ENCODE results near the gene ATP23. TPM values are rescaled to one million over a fixed set of nuclear protein-coding genes. Genes with fewer than 3 reads are reported as not detected.

The ATP23 gene
- total RNA-seq, 2 donors from 2014 or later, result 3.6 to 5.4 TPM

DNA sequence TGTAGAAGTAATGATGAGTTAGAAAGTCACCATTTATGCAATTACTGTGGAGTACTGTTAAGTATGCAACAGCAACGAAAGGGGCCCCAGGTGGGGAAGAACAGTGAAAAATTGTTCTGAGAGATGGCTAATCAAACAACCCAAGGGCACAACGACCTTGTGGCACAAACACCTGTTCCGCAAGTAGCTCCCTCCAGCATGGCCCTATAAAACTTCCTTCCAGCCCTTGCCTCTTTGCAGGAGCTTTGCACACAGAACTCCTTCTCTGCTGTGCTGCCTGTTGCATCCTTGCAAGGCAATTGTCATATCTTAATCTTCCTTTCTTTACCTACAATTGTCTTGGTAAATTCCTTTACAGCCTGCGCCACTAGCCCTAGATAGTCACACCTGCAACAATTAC, 23.2 kb upstream of the ATP23 start:
- Histone ChIP-seq H3K36me3 (replicated peaks in 1 of 2; ENCODE audit: insufficient read depth in 1 of 2, low read depth in 2 of 2) (no peaks in the 10 kb centered on the region), H3K4me3 (no peak overlapping the region), H3K9me3 (no peaks in the 10 kb centered on the region), H3K27ac (no peak overlapping the region), H3K27me3 (no peaks in the 10 kb centered on the region), H3K4me1 (no peaks in the 10 kb centered on the region)
- TF ChIP-seq, protein P1, sequence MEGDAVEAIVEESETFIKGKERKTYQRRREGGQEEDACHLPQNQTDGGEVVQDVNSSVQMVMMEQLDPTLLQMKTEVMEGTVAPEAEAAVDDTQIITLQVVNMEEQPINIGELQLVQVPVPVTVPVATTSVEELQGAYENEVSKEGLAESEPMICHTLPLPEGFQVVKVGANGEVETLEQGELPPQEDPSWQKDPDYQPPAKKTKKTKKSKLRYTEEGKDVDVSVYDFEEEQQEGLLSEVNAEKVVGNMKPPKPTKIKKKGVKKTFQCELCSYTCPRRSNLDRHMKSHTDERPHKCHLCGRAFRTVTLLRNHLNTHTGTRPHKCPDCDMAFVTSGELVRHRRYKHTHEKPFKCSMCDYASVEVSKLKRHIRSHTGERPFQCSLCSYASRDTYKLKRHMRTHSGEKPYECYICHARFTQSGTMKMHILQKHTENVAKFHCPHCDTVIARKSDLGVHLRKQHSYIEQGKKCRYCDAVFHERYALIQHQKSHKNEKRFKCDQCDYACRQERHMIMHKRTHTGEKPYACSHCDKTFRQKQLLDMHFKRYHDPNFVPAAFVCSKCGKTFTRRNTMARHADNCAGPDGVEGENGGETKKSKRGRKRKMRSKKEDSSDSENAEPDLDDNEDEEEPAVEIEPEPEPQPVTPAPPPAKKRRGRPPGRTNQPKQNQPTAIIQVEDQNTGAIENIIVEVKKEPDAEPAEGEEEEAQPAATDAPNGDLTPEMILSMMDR (IDR thresholded peaks at IDR 0.05), result no peak
- no peak for TF ChIP-seq POLR2A (IDR thresholded peaks at IDR 0.05)
- no peak for ATAC-seq
- intact Hi-C loops (cut with DNase I), result no loop called here
- 50 to 51% methylated on average over 4 of the region's 4 CpGs for WGBS, 2 donors
- no peak for DNase-seq

DNA sequence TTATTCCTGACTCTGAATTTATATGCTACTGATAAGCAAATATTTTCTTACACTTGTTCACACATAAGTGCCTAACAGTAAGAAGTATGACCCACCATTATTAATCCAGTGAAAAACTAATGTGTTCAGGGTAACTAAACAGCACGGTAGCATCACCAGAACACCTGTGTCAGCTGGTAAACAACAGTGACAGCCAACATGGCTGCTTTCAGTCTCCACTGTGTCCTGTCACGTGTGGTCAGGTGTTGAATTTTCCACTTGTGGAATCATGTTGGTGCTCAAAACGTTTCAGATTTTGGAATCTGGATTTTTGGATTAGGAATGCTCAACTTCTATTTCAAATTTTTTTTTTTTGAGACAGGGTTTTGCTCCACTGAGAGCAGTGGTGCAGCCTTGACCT, 14.3 kb upstream of the ATP23 start:
- intact Hi-C loops (cut with DNase I), result no loop called here
- Histone ChIP-seq H3K4me1 (no peaks in the 10 kb centered on the region), H3K27me3 (no peaks in the 10 kb centered on the region), H3K36me3 (replicated peaks in 1 of 2; ENCODE audit: insufficient read depth in 1 of 2, low read depth in 2 of 2) (no peaks in the 10 kb centered on the region), H3K9me3 (no peaks in the 10 kb centered on the region), H3K4me3 (no peak overlapping the region), H3K27ac (no peak overlapping the region)
- DNase-seq, result no peak
- TF ChIP-seq POLR2A (IDR thresholded peaks at IDR 0.05), result no peak
- TF ChIP-seq, protein P1 (IDR thresholded peaks at IDR 0.05), result no peak
- WGBS, 2 donors, result 38 to 44% methylated on average over 3 of the region's 3 CpGs
- ATAC-seq, result no peak

DNA sequence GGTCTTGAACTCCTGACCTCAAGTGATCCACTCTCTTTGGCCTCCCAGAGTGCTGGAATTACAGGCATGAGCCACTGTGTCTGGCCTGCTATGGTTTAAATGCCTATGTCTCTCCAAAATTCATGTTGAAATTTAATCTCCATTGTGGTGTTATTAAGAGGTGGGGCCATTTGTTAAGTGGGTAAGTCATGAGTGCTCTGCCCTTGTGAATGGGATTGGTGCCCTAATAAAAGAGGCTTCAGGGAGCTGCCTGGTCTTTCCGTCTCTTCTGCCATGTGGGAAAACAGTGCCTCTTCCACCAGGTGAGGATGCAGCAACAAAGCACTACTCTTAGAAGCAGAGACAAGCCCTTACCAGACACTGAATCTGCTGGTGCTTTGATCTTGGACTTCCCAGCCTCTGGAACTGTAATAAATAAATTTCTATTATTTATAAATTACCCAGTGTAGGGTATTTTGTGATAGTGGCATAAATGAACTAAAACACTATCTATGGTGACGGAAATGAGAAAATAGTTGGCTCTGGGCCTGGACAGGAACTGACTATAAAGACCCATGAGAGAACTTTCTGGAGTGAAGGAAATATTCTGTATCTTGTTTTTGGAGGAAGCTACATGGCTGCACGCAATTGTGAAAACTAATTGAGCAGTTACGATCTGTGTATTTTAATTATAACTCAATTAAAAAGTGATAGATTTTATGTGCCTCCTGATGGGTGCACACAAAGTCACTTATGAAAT, 12.1 kb upstream of the ATP23 start:
- H3K27ac ChIP-seq, result no peak overlapping the region
- no peaks in the 10 kb centered on the region for H3K4me1 ChIP-seq
- TF ChIP-seq POLR2A (IDR thresholded peaks at IDR 0.05), result no peak
- TF ChIP-seq, protein P1 (IDR thresholded peaks at IDR 0.05), result no peak
- WGBS, 2 donors, result 85 to 86% methylated on average over 4 of the region's 4 CpGs
- ATAC-seq, result no peak
- no peaks in the 10 kb centered on the region for H3K27me3 ChIP-seq
- intact Hi-C loops (cut with DNase I), result no loop called here
- H3K4me3 ChIP-seq, result no peak overlapping the region
- DNase-seq, result no peak
- no peaks in the 10 kb centered on the region for H3K36me3 ChIP-seq (replicated peaks in 1 of 2; ENCODE audit: insufficient read depth in 1 of 2, low read depth in 2 of 2)
- H3K9me3 ChIP-seq, result no peaks in the 10 kb centered on the region

DNA sequence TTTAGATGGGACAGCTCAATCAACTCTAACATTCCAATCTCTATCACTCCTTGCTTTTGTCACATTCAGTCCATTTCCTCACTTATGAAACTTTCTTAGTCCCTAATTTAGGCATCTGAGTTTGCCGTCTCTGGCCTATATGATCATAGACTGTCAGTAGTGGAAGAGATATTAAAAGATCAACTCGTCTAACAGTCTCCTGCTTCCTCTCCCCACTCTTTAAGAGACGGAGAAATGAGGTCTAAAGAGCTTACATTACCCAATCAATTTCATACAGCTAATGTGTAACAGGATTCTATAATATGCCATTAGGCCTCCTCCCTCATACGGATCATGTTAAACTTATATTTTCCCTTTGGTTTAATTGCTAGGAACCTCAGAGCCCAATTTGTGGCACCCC, 6.5 kb upstream of the ATP23 start:
- Histone ChIP-seq H3K4me3 (no peak overlapping the region), H3K27me3 (no peaks in the 10 kb centered on the region), H3K27ac (no peak overlapping the region), H3K4me1 (peaks cover 4% of the 10 kb centered on the region), H3K36me3 (replicated peaks in 1 of 2; ENCODE audit: insufficient read depth in 1 of 2, low read depth in 2 of 2) (no peaks in the 10 kb centered on the region), H3K9me3 (no peaks in the 10 kb centered on the region)
- no peak for DNase-seq
- ATAC-seq, result no peak
- TF ChIP-seq POLR2A (IDR thresholded peaks at IDR 0.05), result no peak
- TF ChIP-seq, protein P1 (IDR thresholded peaks at IDR 0.05), result no peak
- WGBS, 2 donors, result 64 to 90% methylated on average over 4 of the region's 4 CpGs
- intact Hi-C loops (cut with DNase I), result no loop called here

DNA sequence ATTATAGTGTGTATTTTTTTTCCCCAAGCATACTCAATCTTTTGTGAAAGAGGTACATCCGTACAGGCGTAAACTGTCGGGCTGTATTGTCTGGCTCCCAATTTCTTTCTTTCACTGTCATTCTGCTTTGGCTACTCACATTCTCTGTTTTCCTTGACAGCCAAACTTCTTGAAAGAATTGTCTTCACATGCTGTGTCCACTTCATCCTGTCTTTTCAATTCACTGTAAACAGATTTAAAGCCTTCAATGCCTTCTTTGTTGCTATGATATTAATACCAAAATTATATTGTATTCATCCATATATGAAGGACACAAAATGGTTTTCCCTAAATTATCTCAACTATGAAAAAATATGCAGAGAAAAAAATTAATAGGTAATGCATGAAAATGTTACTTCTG, 6.0 kb upstream of the ATP23 start:
- ATAC-seq (no peak), DNase-seq (no peak)
- WGBS, 2 donors, result 75 to 88% methylated on average over 3 of the region's 3 CpGs
- no peak overlapping the region for H3K27ac ChIP-seq
- H3K4me1 ChIP-seq, result peaks cover 4% of the 10 kb centered on the region
- H3K9me3 ChIP-seq, result no peaks in the 10 kb centered on the region
- H3K4me3 ChIP-seq, result peak overlapping the region in 1 of 2 donors; percentile 49
- H3K27me3 ChIP-seq, result no peaks in the 10 kb centered on the region
- intact Hi-C loops (cut with DNase I), result no loop called here
- TF ChIP-seq, protein P1 (IDR thresholded peaks at IDR 0.05), result no peak
- TF ChIP-seq POLR2A (IDR thresholded peaks at IDR 0.05), result no peak
- H3K36me3 ChIP-seq (replicated peaks in 1 of 2; ENCODE audit: insufficient read depth in 1 of 2, low read depth in 2 of 2), result no peaks in the 10 kb centered on the region

All from body of pancreas (tissue), 4 donors.